DMS79 (cell line): Measurements from ENCODE around the gene ANKUB1.

Source experiments
- DNase-seq: peaks from one replicate; lab custom pipeline; 2025; lab: John Stamatoyannopoulos, UW

The ANKUB1 gene

GRCh38 chr3:149809699-149810098 is 17.3 kb upstream of the ANKUB1 start:
- DNase-seq = no peak

- peak; percentile 8 for DNase-seq
Measured at GRCh38 chr3:149808209-149808829, 16.0 kb upstream of the ANKUB1 start.

- no peak for DNase-seq
Measured at GRCh38 chr3:149806171-149806778, 13.9 kb upstream of the ANKUB1 start.

GRCh38 chr3:149801639-149802038 is 9.3 kb upstream of the ANKUB1 start:
- no peak for DNase-seq

DNA sequence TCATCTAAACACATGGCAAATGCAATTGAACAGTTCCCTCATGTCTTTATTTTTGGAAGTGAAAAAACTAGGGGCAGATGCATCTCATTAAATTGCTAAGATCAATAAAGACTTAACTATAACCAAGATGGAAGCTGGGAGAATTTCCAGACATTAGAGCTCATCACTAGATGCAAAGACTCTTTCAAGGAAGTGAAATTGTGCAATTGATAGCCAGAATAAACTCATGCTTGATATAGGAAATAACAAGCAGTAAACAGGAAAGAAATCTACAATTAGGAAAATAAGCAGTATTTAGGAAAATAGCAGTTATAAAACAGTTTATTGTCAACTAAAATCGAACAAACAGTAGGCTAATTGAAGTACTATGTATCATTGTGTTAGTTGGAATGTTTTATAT is 8.8 kb upstream of the ANKUB1 start:
- no peak for DNase-seq

DNA sequence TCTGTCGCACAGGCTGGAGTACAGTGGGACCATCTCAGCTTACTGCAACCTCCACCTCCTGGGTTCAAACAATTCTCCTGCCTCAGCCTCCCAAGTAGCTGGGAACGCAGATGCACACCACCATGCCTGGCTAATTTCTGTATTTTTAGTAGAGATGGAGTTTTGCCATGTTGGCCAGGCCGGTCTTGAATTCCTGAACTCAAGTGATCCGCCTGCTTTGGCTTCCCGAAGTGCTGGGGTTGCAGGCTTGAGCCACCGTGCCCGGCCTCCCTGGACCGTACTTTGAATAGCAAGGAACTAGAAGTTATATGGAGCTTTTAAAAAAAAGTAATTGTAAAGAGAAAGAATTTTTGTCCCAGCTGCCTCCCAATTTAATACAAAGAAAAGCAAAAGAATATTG is 8.3 kb upstream of the ANKUB1 start:
- no peak for DNase-seq

- no peak for DNase-seq
Measured at GRCh38 chr3:149796026-149796425, 3.7 kb upstream of the ANKUB1 start.

GRCh38 chr3:149790698-149791097 is 1.7 kb downstream of the ANKUB1 start:
- DNase-seq = no peak

- DNase-seq = no peak
Measured at GRCh38 chr3:149790268-149790667, 2.1 kb downstream of the ANKUB1 start.

GRCh38 chr3:149784064-149784704 is 8.2 kb downstream of the ANKUB1 start:
- DNase-seq = no peak

GRCh38 chr3:149783576-149783975 is 8.8 kb downstream of the ANKUB1 start:
- DNase-seq = no peak

GRCh38 chr3:149781741-149782140 is 10.6 kb downstream of the ANKUB1 start:
- DNase-seq = no peak

DNA sequence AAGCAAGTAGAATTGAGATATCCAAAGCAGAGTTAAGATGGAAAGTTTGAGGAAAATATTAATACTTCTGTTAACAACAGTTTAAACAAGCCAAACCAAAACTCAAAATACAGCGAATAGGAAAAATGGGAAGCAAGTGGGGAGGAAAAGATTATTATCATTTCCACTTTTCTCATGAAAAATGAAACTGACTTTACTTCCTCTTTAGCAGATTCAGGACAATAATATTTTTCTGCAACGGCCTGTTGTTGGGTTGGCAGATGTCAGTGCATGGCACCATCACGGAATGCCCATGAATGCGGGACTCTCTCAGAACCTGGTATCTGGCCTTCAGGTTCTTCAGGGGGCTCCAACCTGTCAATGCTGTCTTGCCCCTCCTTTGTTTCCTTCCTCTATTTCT is 11.1 kb downstream of the ANKUB1 start:
- no peak for DNase-seq

- no peak for DNase-seq
Measured at GRCh38 chr3:149777414-149778214, 14.7 kb downstream of the ANKUB1 start.

DNA sequence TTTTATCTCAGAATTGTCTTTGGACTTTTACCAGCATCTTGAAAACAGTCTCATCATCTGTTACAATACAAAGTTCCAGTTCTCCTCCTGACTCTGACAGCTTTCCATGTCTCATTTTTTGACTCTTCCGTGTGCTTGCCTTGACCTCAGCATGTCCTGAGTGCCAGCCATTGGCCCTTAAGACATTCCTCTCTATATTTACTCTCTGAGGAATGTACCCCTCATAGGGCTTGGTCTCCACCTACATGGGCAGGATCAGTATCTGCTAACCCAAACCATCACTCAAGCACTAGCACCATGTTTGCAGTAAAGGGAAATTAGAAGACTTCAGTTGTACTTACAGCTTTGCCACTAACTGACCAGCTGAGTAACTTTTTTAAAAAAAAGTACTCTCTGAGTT is 16.2 kb downstream of the ANKUB1 start:
- DNase-seq = no peak

GRCh38 chr3:149772861-149773260 is 19.5 kb downstream of the ANKUB1 start:
- DNase-seq = no peak

GRCh38 chr3:149771652-149772271 is 20.6 kb downstream of the ANKUB1 start:
- no peak for DNase-seq

GRCh38 chr3:149770246-149770645 is 22.1 kb downstream of the ANKUB1 start:
- no peak for DNase-seq

GRCh38 chr3:149768704-149769103 is 23.6 kb downstream of the ANKUB1 start:
- DNase-seq = no peak

- no peak for DNase-seq
Measured at GRCh38 chr3:149767720-149768119, 24.6 kb downstream of the ANKUB1 start.

DNA sequence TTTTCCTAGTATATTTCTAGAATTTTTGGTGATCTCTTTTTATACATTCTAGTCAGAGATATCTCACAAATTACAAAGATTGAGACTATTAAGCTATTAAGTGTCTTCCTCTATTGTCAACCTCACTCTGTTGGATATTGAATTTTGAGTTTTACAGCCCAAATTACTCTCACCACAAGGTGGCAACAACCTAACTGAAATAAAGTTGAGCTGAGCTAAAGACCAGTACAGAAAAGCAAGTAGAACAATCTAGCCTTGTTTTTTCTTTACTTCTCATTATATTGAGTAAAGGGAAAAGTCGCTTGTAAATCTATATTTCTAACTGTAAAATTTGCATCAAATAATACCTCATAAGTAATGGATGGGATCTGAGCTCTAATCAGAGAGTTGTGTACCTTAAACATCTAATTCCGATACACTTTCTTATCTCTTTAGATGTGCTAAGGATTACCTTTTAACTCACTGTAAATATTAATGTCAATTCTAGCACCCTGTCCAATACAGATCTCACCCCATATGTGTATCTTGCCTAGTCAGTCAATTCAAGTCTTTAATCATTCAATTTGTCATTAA is 26.5 kb downstream of the ANKUB1 start:
- no peak for DNase-seq

DNA sequence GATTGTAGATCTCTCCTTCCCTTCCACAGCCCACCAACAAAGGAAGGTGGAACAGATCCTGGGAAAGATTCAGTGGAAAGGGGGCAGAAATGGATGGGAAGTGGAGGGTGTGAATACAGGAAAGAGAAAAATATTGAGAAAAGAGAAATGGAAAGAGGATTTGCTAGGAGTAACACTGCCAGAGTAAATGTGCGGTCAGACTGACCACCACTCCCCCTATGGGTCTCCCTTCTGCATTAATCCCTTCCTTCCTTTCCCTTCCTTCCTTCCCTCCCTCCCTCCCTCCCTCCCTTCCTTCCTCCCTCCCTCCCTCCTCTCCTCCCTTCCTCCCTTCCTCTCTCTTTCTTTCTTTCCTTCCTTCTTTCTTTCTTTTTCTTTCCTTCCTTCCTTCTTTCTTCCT is 28.1 kb downstream of the ANKUB1 start:
- no peak for DNase-seq
